Measurements from ENCODE around the gene OR2T4.

GRCh38 chr1:248324468-248324867, 37.0 kb upstream of the OR2T4 start, which contains the start of gene OR2M7:
- TF ChIP-seq CTCF (IDR thresholded peaks at IDR 0.05) (no peak), POLR2A (IDR thresholded peaks at IDR 0.05) (no peak)
